GM18517 (cell line): ENCODE results near the gene CWF19L2.
"Not testable (repeated sequence)": the region's sequence is repeated elsewhere in the genome, so short reads cannot be mapped to it uniquely, and the experiment has no call there.

Experiments used
- ATAC-seq: cut with Tn5 transposase; IDR thresholded peaks from one replicate; pipeline ENCODE4 v1.9.1; 2021; ENCODE audit warnings: mild to moderate bottlenecking, moderate library complexity; ENCODE audit not compliant: unreplicated experiment

The CWF19L2 gene

DNA sequence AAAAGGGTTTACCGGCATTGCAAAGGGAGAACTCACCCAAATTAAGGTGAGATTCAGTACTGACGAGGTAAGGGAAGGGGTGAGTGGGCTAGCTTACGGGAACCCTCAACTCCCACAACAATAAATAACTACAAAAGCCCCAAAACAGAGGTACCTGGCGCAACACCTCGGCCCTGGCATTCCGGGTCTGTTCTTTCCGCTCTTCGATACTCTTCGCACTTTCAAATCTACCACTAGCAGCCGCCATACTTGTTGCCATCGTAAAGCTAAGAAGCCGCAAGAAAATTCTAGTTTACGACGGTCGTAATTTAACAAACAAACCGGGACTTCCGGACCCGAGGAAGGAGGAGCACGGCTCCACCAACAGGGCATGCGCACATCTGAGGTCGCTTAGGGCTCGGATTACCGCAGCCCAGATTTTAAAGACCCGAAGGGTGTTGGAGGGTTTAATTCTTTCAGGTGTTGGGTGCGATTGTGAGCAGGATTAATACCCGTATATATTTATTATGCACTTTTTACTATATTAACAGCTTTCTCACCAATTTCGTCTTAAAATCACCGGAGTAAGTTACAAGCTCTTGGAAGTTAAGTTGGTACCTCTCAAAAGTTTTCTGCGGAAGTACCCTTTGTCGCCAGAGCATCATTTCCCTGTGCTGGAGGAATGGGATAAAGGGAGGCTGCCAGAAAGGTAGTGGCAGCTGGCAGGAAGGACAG is at the start of gene CWF19L2:
CWF19L2 (minus strand) TSS at position 268 of the 714 bp plus-strand sequence; CDS start at position 259, 9 bp downstream.
- peak; percentile 98 for ATAC-seq

DNA sequence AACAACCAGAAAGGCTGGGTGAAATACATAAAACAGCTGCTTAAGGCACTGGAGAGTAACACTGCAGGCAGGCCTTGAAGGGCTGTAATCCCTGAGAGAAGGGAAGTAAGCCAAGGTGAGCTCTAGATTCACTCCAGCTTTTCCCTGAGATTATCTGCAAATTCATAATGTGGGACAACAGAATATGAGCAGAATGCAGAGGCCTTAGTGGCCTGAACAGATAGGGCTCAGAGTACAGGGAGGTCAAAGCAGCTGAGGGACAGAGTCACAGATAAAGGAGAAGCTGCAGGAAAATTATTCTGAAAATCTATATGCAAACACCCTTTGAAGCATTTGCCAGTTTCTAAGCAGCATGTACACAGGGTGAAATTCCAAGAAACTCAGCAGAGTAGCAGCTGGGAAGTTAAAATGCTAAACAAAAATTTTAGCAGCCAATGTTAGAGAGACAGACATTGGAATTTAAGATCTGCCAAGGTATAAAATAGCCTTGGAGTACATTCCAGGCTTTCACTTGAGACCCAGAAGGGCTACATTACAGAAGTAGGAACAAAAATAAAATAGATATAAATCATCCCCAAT is 48.1 kb upstream of the CWF19L2 start:
- no peak for ATAC-seq

GRCh38 chr11:107504981-107505380 is 47.4 kb upstream of the CWF19L2 start:
- no peak for ATAC-seq

- no peak for ATAC-seq
Measured at GRCh38 chr11:107501713-107502112, 44.1 kb upstream of the CWF19L2 start.

DNA sequence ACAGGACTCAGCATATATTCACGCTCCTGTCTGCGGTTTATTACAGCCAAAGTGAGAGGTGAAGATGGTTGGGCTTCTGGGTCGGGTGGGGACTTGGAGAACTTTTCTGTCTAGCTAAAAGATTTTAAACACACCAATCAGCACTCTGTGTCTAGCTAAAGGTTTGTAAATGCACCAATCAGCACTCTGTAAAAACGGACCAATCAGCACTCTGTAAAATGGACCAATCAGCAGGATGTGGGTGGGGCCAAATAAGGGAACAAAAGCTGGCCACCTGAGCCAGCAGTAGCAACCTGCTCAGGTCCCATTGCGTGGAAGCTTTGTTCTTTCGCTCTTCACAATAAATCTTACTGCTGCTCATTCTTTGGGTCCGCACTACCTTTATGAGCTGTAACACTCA is 39.7 kb upstream of the CWF19L2 start:
- ATAC-seq, result not testable (repeated sequence)

GRCh38 chr11:107496011-107496410 is 38.4 kb upstream of the CWF19L2 start:
- no peak for ATAC-seq

GRCh38 chr11:107494055-107494454 is 36.4 kb upstream of the CWF19L2 start:
- no peak for ATAC-seq

- ATAC-seq, result no peak
Measured at GRCh38 chr11:107493117-107493516, 35.5 kb upstream of the CWF19L2 start.

DNA sequence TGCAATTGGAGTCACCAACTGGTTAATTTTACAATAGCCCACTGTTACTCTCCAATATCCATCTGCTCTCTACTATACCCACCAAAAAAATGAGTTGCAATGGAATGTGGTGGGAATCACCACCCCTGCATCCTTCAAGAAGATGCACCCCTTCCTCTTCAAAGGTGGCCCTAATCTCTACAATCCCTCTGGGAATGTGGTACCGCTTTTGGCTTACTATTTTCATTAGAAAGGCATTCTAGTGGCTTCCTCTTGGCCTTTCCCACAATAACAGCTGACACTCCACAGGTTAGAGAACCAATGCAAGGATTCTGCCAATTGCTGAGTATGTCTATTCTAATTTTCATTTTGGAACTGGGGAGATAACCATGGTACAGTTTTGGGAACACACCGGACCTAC is 33.2 kb upstream of the CWF19L2 start:
- no peak for ATAC-seq

- no peak for ATAC-seq
Measured at GRCh38 chr11:107482234-107482633, 24.6 kb upstream of the CWF19L2 start.

DNA sequence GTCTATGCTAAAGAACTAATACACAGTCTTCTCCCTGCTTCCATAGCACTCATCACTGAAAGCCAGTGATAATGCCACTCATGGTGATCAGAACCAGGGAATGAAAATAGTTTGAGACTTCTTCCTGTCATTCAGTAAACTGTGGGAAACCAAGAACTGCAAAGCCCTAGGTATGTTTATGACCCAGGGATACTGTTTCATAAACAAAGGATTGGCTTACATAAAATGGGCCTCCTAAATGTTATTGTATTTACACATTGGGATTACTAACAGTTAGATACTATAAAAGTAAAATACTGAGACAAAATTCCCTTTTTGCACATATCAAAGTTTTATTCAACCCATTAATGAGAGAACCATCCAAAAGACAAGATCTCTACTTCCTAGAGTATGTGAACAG is 21.3 kb upstream of the CWF19L2 start:
- ATAC-seq, result no peak

- no peak for ATAC-seq
Measured at GRCh38 chr11:107477820-107478219, 20.2 kb upstream of the CWF19L2 start.

DNA sequence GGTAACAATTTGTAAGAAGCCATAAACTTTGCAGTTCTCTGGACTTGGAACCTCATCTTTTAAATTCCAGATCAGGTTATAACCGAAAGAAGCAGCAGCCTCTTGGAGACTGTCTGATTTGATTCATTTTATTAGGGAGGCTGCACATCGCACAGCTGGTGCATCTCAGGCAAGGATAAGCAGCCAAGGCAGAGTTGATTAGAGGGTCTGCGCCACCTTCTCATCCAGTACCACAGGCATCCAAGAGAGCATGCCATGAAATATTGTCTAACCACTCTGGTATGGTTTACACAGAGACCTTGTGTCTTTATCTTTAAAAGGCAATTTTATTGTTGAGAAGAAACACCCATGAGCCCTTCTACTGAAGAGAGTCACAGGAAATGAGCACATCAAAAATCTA is 16.2 kb upstream of the CWF19L2 start:
- no peak for ATAC-seq

DNA sequence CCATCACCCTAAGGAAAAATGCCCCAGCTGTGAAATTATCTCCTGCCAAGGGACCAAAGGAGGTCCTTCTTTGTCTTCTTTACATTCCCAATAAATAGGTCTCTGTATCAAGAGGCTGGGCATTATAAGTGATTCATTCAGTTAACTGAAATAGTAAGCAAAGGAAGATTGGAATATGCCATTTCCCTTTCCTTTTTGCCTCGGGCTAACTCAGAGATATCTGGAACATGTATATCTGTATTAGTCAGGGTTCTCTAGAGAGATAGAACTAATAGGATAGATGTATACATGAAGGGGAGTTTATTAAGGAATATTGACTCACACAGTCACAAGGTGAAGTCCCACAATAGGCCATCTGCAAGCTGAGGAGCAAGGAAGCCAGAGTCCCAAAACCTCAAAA is 15.3 kb upstream of the CWF19L2 start:
- ATAC-seq, result no peak

DNA sequence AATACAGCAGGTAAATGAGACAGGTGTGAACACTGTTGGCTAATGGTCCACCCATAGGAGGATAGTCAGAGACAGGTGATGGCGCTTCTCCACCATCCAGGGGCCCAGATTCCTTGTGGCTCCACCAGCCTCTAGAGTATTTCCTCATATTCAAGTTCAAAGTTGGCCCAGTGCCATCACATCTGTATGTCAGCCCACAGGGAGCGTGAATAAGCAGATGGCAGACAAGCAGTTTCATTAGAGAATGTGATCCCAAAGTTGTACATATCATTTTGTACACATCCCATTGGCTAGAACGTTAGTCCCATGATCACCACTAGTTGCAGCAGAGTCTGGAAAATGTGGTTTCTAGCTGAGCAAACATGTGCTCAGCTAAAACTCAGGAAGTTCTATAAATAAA is 11.0 kb upstream of the CWF19L2 start:
- ATAC-seq, result no peak

- no peak for ATAC-seq
Measured at GRCh38 chr11:107467696-107468095, 10.1 kb upstream of the CWF19L2 start.

DNA sequence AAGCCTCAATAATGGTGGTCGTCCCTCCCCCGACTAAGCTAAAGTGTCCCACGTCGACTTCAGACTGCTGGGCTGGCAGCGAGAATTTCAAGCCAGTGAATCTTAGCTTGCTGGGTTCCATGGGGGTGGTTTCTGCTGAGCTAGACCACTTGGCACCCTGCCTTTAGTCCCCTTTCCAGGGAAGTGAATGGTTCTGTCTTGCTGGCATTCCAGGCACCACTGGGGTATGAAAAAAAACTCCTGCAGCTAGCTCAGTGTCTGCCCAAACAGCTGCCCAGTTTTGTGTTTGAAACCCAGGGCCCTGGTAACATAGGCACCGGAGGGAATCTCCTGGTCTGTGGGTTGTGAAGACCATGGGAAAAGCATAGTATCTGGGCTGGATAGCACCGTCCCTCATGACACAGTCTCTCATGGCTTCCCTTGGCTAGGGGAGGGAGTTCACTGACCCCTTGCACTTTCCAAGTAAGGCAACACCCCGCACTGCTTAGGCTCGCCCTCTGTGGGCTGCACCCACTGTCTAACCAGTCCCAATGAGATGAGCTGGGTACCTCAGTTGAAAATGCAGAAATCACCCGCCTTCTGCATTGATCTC is 8.7 kb upstream of the CWF19L2 start:
- ATAC-seq, result not testable (repeated sequence)

DNA sequence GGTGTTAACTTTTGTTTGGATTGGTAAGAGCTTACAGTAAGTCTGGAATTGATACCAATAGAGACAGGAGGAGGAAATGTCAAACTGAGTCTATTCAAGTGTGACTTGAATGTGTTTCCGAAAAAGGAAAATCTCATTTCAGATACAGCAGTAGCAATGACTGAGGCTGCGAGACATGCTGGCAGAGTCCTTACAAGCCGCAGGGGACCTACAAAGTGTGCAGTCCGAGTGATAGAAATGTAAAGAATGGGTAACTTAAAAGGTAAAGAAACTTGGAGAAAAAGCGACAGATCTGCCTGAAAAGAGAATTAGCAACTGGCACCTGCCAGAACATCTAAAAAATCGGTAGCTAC is 444 bp downstream of the CWF19L2 start:
- peak; percentile 33 for ATAC-seq

- ATAC-seq, result no peak
Measured at GRCh38 chr11:107453594-107454286, 3.9 kb downstream of the CWF19L2 start.

DNA sequence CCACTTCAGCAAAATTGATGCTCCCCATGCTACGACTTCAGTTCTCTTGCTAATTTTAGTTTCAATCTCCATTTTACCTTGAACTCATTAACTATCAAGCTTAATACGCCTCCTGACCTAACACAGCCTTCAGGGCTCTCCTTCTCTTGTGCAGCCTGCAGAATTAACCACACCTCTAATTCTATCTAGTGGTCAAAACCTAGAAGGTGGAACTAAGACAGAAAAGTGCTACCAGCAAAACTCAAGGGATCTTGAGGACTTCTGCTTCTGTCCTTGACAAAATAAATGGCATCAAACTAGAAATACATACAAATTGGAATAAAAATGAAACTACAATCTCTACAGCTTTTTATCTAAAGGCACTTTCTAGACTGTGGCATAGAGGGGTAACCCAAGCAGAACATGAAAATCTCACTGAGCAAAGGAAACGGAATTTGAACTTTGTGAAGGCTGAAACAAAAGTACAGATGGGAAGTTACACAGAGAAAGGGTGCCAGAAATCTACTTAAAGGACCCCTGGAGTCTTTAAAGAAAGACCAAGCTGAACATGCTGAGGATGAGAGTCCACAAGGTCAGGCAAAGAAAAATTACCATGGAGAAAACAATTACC is 10.7 kb downstream of the CWF19L2 start:
- ATAC-seq, result no peak

- no peak for ATAC-seq
Measured at GRCh38 chr11:107442715-107443215, 14.9 kb downstream of the CWF19L2 start.
